BE2C (cell line): ENCODE results near the gene TOP1.

ENCODE experiments used
- DNase-seq: peaks from one replicate; pipeline ENCODE4 v3.0.0-alpha.2; 2020
- H3K27me3 ChIP-seq: fragments of 250-450 bp; sonication (Bioruptor Pico); 2 replicates; pipeline ENCODE4 v1.5.1; 2020; ENCODE audit warnings: mild to moderate bottlenecking
- H3K36me3 ChIP-seq: fragments of 250-450 bp; sonication (Bioruptor Pico); 2 replicates; pipeline ENCODE4 v1.5.1; 2020; ENCODE audit warnings: mild to moderate bottlenecking
- H3K4me1 ChIP-seq: fragments of 250-450 bp; sonication (Bioruptor Pico); 2 replicates; pipeline ENCODE4 v1.5.1; 2020
- H3K4me3 ChIP-seq: 2 replicates; pipeline ENCODE4 v1.5.1; 2011; ENCODE audit warnings: low read depth, low read length
- H3K9me3 ChIP-seq: fragments of 250-450 bp; sonication (Bioruptor Pico); 2 replicates; pipeline ENCODE4 v1.5.1; 2020
- CTCF ChIP-seq: IDR thresholded peaks from 2 replicates; pipeline ENCODE4 v1.5.1; 2012; ENCODE audit warnings: mild to moderate bottlenecking, low read depth, low read length

Gene TOP1

GRCh38 chr20:41171736-41172295 is 143.2 kb downstream of the TOP1 start:
- Histone ChIP-seq H3K4me1 (no peaks in the 10 kb centered on the region), H3K9me3 (no peaks in the 10 kb centered on the region), H3K36me3 (peaks cover 60% of the 10 kb centered on the region), H3K4me3 (no peak overlapping the region), H3K27me3 (no peaks in the 10 kb centered on the region)
- TF ChIP-seq CTCF, result no peak
- no peak for DNase-seq

- no peaks in the 10 kb centered on the region for H3K27me3 ChIP-seq
- no peak for TF ChIP-seq CTCF
- DNase-seq, result no peak
- H3K4me1 ChIP-seq, result no peaks in the 10 kb centered on the region
- no peak overlapping the region for H3K4me3 ChIP-seq
- H3K36me3 ChIP-seq, result peaks cover 64% of the 10 kb centered on the region
- H3K9me3 ChIP-seq, result no peaks in the 10 kb centered on the region
Measured at GRCh38 chr20:41172296-41173140, 143.9 kb downstream of the TOP1 start.

- TF ChIP-seq CTCF, result peak; percentile 99
- Histone ChIP-seq H3K27me3 (no peaks in the 10 kb centered on the region), H3K36me3 (peaks cover 62% of the 10 kb centered on the region), H3K9me3 (no peaks in the 10 kb centered on the region), H3K4me1 (no peaks in the 10 kb centered on the region), H3K4me3 (no peak overlapping the region)
- DNase-seq, result peak; percentile 86
Measured at GRCh38 chr20:41173161-41173721, 144.6 kb downstream of the TOP1 start.

- peaks cover 56% of the 10 kb centered on the region for H3K36me3 ChIP-seq
- TF ChIP-seq CTCF, result no peak
Measured at GRCh38 chr20:41173791-41174341, 145.2 kb downstream of the TOP1 start.

More at GRCh38 chr20:41173791-41174341, 145.2 kb downstream of the TOP1 start:
- Histone ChIP-seq H3K4me1 (peaks cover 1% of the 10 kb centered on the region), H3K27me3 (no peaks in the 10 kb centered on the region), H3K4me3 (no peak overlapping the region), H3K9me3 (no peaks in the 10 kb centered on the region)
- no peak for DNase-seq
